ENCODE results near the gene CNKSR3.

DNA sequence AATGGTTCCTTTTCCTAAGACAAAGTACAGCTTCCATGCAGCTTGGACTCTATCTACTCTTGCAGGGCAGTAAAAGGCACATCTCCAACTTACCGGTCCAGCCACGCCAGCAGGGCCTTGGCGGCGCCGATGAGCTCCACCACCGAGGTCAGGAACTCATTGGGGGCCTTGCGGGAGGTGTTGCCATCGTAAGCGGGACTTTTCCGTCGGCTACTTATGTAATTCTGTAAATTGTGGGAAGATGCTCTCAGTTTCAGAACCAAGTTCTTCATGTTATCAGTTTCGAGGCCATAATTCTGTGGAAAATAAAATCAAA, 68.5 kb downstream of the CNKSR3 start:
- TF ChIP-seq, protein P1, sequence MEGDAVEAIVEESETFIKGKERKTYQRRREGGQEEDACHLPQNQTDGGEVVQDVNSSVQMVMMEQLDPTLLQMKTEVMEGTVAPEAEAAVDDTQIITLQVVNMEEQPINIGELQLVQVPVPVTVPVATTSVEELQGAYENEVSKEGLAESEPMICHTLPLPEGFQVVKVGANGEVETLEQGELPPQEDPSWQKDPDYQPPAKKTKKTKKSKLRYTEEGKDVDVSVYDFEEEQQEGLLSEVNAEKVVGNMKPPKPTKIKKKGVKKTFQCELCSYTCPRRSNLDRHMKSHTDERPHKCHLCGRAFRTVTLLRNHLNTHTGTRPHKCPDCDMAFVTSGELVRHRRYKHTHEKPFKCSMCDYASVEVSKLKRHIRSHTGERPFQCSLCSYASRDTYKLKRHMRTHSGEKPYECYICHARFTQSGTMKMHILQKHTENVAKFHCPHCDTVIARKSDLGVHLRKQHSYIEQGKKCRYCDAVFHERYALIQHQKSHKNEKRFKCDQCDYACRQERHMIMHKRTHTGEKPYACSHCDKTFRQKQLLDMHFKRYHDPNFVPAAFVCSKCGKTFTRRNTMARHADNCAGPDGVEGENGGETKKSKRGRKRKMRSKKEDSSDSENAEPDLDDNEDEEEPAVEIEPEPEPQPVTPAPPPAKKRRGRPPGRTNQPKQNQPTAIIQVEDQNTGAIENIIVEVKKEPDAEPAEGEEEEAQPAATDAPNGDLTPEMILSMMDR (IDR thresholded peaks at IDR 0.05): no peak
- no peak for TF ChIP-seq POLR2A (IDR thresholded peaks at IDR 0.05)

Measured in body of pancreas (tissue), 4 donors.